Liver (tissue), 9 donors: Measurements from ENCODE around the gene DTNA. TPM values are rescaled to one million over a fixed set of nuclear protein-coding genes. Genes with fewer than 3 reads are reported as not detected.
A peak's percentile ranks its signal among the peaks of the same experiment; 100 is the strongest.
"Not testable (repeated sequence)": the region's sequence is repeated elsewhere in the genome, so short reads cannot be mapped to it uniquely, and the experiment has no call there.

Experiments used
- DNase-seq: peaks from one replicate; pipeline ENCODE4 v3.0.0-alpha.2; 2017; ENCODE audit warnings: low spot score
- H3K27ac ChIP-seq, 2 donors: one replicate each; pipeline ENCODE4 v1.7.0; 2013; ENCODE audit warnings: inconsistent platforms in 2 of 2, low read length in 2 of 2, control low read depth in 1 of 2, low read depth in 1 of 2, mild to moderate bottlenecking in 1 of 2
- H3K27me3 ChIP-seq, 4 donors: one replicate each; pipeline versions ENCODE4 v1.6.1 to v1.7.0; 2013; ENCODE audit warnings: low read length in 3 of 4, inconsistent platforms in 1 of 4, mild to moderate bottlenecking in 1 of 4, moderate library complexity in 1 of 4; ENCODE audit not compliant: control insufficient read depth in 4 of 4, insufficient read depth in 4 of 4
- H3K36me3 ChIP-seq, 4 donors: one replicate each; pipeline versions ENCODE4 v1.6.1 to v1.7.0; 2013; ENCODE audit warnings: low read length in 3 of 4, mild to moderate bottlenecking in 3 of 4, low read depth in 1 of 4, moderate library complexity in 1 of 4; ENCODE audit not compliant: control insufficient read depth in 4 of 4, insufficient read depth in 3 of 4
- H3K4me1 ChIP-seq, 4 donors: one replicate each; pipeline versions ENCODE4 v1.6.1 to v1.7.0; 2013; ENCODE audit warnings: low read length in 3 of 4, mild to moderate bottlenecking in 3 of 4, moderate library complexity in 1 of 4; ENCODE audit not compliant: control insufficient read depth in 4 of 4, insufficient read depth in 4 of 4
- H3K4me3 ChIP-seq, 3 donors: one replicate each; pipeline versions ENCODE4 v1.6.1 to v1.7.0; 2013; ENCODE audit warnings: low read length in 3 of 3, control low read depth in 1 of 3, low read depth in 1 of 3, mild to moderate bottlenecking in 1 of 3
- H3K9ac ChIP-seq, 2 donors: one replicate each; pipeline ENCODE4 v1.7.0; 2013; ENCODE audit warnings: low read length in 2 of 2, mild to moderate bottlenecking in 2 of 2, moderate library complexity in 2 of 2, control low read depth in 1 of 2, low read depth in 1 of 2
- H3K9me3 ChIP-seq, 4 donors: one replicate each; pipeline versions ENCODE4 v1.6.1 to v1.7.0; 2013; ENCODE audit warnings: low read length in 3 of 4; ENCODE audit not compliant: control insufficient read depth in 4 of 4
- EGR1 ChIP-seq, 2 donors: IDR thresholded peaks; 2 replicates each; pipeline ENCODE4 v1.6.1; 2016 to 2018; ENCODE audit warnings: antibody characterized with exemption in 2 of 2, low read depth in 2 of 2
- FOXA2 ChIP-seq: IDR thresholded peaks from 2 replicates; pipeline ENCODE4 v1.6.1; 2016; ENCODE audit warnings: antibody characterized with exemption
- GABPA ChIP-seq, 2 donors: IDR thresholded peaks in 1 of 2; conservative IDR thresholded peaks in 1 of 2; 2 replicates each; pipeline ENCODE4 v1.6.1; 2016; ENCODE audit warnings: antibody characterized with exemption in 2 of 2, mild to moderate bottlenecking in 1 of 2, moderate library complexity in 1 of 2
- HNF4A ChIP-seq, 2 donors: conservative IDR thresholded peaks; 2 replicates each; pipeline ENCODE4 v1.6.1; 2016; ENCODE audit warnings: antibody characterized with exemption in 2 of 2, mild to moderate bottlenecking in 2 of 2
- JUND ChIP-seq, 2 donors: IDR thresholded peaks; 2 replicates each; pipeline ENCODE4 v1.6.1; 2016; ENCODE audit warnings: antibody characterized with exemption in 2 of 2
- MAX ChIP-seq: IDR thresholded peaks from 2 replicates; pipeline ENCODE4 v1.6.1; 2016; ENCODE audit warnings: antibody characterized with exemption
- NR2F2 ChIP-seq: IDR thresholded peaks from 2 replicates; pipeline ENCODE4 v1.6.1; 2016; ENCODE audit warnings: antibody characterized with exemption
- RAD21 ChIP-seq, 2 donors: IDR thresholded peaks; 2 replicates each; pipeline ENCODE4 v1.6.1; 2016; ENCODE audit warnings: antibody characterized with exemption in 2 of 2, mild to moderate bottlenecking in 2 of 2
- RXRA ChIP-seq, 2 donors: IDR thresholded peaks; 2 replicates each; pipeline ENCODE4 v1.6.1; 2017 to 2018; ENCODE audit warnings: antibody characterized with exemption in 2 of 2, mild to moderate bottlenecking in 1 of 2
- SP1 ChIP-seq: IDR thresholded peaks from 2 replicates; pipeline ENCODE4 v1.6.1; 2018; ENCODE audit warnings: antibody characterized with exemption, mild to moderate bottlenecking
- YY1 ChIP-seq: IDR thresholded peaks from 2 replicates; pipeline ENCODE4 v1.6.1; 2016; ENCODE audit warnings: antibody characterized with exemption, mild to moderate bottlenecking
- WGBS: extraction: QIAGEN DNeasy Blood & Tissue Kit; methylation state at CpG from one replicate; pipeline ENCODE4 v1.1.7; 2013; 5-methylcytosine and 5-hydroxymethylcytosine counted together
- polyA plus RNA-seq, 2 donors: library from polyadenylated mRNA; stranded (reverse) in 1 of 2; unstranded in 1 of 2; fragments of 200-250 nt in 1 of 2; fragments of >200 nt in 1 of 2; fragmentation: Nextera tagmentation in 1 of 2; extraction: Ambion mirVana in 1 of 2; gene quantifications; one replicate each; pipeline versions ENCODE4 v1.2.1 to v1.2.3, GENCODE V29; 2013 to 2015
- total RNA-seq, 2 donors: library from RNA; depleted of rRNA; stranded (reverse); fragments of >200 nt; gene quantifications; one replicate each; pipeline ENCODE4 v1.2.3, GENCODE V29; 2014
- TF ChIP-seq, protein P1 (sequence below): fragments of 150-350 bp; IDR thresholded peaks from 2 replicates; pipeline ENCODE4 v1.5.1; 2017; ENCODE audit warnings: improper control_type of control experiment, low read depth, low read length; ENCODE audit not compliant: missing input control
- TF ChIP-seq, protein P2 (sequence below): IDR thresholded peaks from 2 replicates; pipeline ENCODE4 v1.6.1; 2016; ENCODE audit warnings: antibody characterized with exemption
- donor health status: healthy.
- donor health status: healthy.
- donor health status: healthy.
- donor health status: healthy.
- donor health status: healthy.

Gene DTNA
- total and polyA plus RNA-seq, 4 donors = 0.33 to 3.2 (median 1.4) TPM

DNA sequence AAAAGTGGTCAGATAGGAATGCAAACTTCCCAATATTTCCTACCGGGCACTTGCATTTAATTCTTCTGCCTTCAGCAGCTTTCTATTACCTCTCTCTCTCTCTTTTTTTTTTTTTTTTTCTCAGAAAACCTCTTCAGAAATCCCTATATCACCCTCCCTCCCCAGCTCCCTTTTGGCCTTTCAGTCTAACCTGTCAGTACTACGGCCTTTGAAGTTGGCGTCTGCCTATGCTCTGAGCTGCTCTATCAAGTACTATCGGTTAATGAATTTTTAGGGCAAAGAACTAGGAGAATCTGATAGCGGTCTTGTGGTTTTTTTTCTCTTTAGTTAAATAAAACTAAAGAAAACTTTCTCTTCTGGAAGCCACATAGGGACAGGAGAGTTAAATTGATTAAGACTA is 208.8 kb downstream of the DTNA start:
- Histone ChIP-seq H3K9ac (no peak overlapping the region), H3K27me3 (no peaks in the 10 kb centered on the region), H3K9me3 (no peaks in the 10 kb centered on the region), H3K4me3 (no peak overlapping the region), H3K4me1 (no peaks in the 10 kb centered on the region), H3K27ac (no peak overlapping the region), H3K36me3 (no peaks in the 10 kb centered on the region)
- 65% methylated on average over 5 of the region's 5 CpGs for WGBS
- no peak for DNase-seq
- TF ChIP-seq FOXA2 (no peak), RAD21 (IDR thresholded peaks at IDR 0.05) (no peak), MAX (no peak), YY1 (no peak), JUND (IDR thresholded peaks at IDR 0.05) (no peak), HNF4A (conservative IDR thresholded peaks at IDR 0.05) (no peak), GABPA (IDR thresholded peaks at IDR 0.05 in 1 of 2, conservative IDR thresholded peaks at IDR 0.05 in 1 of 2) (no peak)
- TF ChIP-seq, protein P1, sequence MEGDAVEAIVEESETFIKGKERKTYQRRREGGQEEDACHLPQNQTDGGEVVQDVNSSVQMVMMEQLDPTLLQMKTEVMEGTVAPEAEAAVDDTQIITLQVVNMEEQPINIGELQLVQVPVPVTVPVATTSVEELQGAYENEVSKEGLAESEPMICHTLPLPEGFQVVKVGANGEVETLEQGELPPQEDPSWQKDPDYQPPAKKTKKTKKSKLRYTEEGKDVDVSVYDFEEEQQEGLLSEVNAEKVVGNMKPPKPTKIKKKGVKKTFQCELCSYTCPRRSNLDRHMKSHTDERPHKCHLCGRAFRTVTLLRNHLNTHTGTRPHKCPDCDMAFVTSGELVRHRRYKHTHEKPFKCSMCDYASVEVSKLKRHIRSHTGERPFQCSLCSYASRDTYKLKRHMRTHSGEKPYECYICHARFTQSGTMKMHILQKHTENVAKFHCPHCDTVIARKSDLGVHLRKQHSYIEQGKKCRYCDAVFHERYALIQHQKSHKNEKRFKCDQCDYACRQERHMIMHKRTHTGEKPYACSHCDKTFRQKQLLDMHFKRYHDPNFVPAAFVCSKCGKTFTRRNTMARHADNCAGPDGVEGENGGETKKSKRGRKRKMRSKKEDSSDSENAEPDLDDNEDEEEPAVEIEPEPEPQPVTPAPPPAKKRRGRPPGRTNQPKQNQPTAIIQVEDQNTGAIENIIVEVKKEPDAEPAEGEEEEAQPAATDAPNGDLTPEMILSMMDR = no peak

DNA sequence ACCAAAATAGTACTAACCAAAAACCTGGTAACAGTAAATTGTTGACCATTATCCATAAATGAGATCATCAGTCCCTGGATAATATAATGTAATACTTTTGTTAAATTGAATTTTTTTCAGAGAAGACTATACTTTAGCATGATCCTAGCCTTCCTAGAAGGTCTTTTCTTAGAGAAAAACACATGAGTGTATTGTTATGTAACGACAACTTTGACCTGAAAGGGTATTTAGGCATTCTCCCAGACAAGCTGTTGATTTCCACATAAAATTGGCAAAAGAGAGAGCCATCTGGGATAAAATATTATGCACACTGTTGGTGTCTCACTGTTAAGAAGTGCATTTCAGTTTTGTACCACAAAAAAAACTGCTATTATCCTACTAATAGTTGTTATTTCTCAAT is 211.1 kb downstream of the DTNA start:
- TF ChIP-seq HNF4A (conservative IDR thresholded peaks at IDR 0.05) = peak in 1 of 2 donors; percentile 20
- TF ChIP-seq, protein P2, sequence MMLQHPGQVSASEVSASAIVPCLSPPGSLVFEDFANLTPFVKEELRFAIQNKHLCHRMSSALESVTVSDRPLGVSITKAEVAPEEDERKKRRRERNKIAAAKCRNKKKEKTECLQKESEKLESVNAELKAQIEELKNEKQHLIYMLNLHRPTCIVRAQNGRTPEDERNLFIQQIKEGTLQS = no peak
- Histone ChIP-seq H3K27me3 (no peaks in the 10 kb centered on the region), H3K4me1 (no peaks in the 10 kb centered on the region), H3K9ac (no peak overlapping the region), H3K4me3 (no peak overlapping the region), H3K36me3 (no peaks in the 10 kb centered on the region), H3K9me3 (no peaks in the 10 kb centered on the region), H3K27ac (no peak overlapping the region)
- no peak for DNase-seq
- 28% methylated on average over 1 of the region's 1 CpG for WGBS

DNA sequence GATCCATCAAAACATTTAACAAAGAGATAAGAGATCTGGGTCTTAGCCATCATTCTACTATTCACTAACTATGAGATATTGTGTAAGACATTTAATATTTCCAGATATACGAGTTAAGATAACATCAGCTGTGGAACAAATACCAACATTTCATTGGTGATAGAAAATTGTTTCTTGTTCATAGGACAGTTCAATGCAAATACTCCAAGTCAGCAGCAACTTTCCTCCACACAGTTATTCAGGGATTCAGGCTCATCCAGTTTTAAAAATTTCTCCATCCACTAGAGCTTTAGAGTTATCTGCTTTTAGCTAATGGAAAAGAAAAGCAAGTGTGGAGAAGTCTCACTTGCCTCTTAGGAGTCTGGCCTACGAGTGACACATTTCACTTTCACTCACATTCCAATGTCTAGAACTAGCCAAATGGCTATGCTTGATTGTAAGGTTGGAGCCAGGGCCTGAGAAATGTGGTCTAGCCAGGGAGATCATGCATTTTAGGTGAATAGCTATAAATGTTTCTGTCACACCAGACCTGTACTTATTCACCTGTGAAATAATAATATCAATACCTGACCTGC is 211.8 kb downstream of the DTNA start:
- Histone ChIP-seq H3K27me3 (no peaks in the 10 kb centered on the region), H3K4me1 (no peaks in the 10 kb centered on the region), H3K9me3 (no peaks in the 10 kb centered on the region), H3K27ac (no peak overlapping the region), H3K9ac (no peak overlapping the region), H3K36me3 (no peaks in the 10 kb centered on the region), H3K4me3 (no peak overlapping the region)
- no peak for DNase-seq
- TF ChIP-seq, protein P1 = no peak
- TF ChIP-seq RXRA (IDR thresholded peaks at IDR 0.05) (no peak), NR2F2 (no peak), EGR1 (IDR thresholded peaks at IDR 0.05; ENCODE audit: low read depth in 2 of 2) (no peak), HNF4A (conservative IDR thresholded peaks at IDR 0.05) (no peak), SP1 (no peak)
- TF ChIP-seq, protein P2 = no peak
- 72% methylated on average over 2 of the region's 2 CpGs for WGBS

DNA sequence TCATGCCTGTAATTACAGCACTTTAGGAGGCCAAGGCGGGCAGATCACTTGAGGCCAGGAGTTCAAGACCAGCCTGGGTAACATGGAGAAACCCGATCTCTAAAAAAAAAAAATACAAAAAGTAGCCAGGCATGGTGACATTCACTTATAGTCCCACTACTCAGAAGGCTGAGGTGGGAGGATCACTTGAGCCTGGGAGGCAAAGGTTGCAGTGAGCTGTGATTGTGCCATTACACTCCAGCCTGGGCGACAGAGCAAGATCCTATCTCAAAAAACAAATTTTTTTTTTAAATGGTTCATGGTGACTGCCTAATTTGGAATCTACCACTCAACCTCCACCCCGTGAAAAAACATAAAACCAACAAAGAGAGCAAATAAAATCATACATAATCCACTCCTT is 212.5 kb downstream of the DTNA start:
- DNase-seq, H3K4me1 ChIP-seq, H3K27ac ChIP-seq, H3K36me3 ChIP-seq, H3K9ac ChIP-seq, H3K9me3 ChIP-seq, H3K27me3 ChIP-seq, H3K4me3 ChIP-seq: not testable (repeated sequence)
- WGBS = 90% methylated on average over 4 of the region's 4 CpGs
